ENCODE data around the gene PPP5C.

DNA sequence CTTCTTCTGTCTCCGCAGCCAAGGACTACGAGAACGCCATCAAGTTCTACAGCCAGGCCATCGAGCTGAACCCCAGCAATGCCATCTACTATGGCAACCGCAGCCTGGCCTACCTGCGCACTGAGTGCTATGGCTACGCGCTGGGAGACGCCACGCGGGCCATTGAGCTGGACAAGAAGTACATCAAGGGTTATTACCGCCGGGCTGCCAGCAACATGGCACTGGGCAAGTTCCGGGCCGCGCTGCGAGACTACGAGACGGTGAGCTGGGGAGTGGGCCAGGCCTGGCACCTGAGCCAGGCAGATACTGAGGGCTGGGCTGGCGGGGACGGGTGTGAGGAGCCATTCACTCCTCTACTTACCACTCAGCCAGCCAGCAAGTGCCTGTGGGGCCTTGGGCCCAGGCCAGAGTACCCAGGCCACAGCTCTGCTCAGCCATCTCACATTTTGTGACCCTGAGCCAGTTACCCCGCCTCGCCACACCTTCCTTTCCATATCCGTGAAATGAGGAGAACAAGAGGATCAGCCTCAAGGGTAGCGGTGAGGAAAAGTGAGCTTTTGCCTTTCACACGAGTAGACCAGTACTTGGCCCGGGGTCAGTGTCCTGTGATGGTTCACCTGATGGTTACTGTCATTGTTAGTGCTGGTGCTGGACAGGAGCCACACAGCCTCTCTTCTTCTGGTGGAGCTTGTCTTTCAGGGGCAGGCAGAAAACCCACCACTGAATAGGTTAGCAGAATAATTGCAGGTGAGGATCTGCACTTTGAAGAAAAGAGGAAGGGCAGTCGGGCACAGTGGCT, 7.0 kb downstream of the PPP5C start:
- no peak for TF ChIP-seq TAF15 (IDR thresholded peaks at IDR 0.05; ENCODE audit: low read depth, low read length)
- TF ChIP-seq FIP1L1 (IDR thresholded peaks at IDR 0.05; ENCODE audit: low read depth, low read length, poor library complexity, severe bottlenecking): no peak
- TF ChIP-seq POLR2AphosphoS5 (IDR thresholded peaks at IDR 0.05; ENCODE audit: control insufficient read depth, insufficient read depth, low read depth, low read length): no peak
